ENCODE measurements around the gene SYT15. TPM values are rescaled to one million over a fixed set of nuclear protein-coding genes. Genes with fewer than 3 reads are reported as not detected.
A peak's percentile ranks its signal among the peaks of the same experiment; 100 is the strongest.

Gene SYT15
- total and polyA plus RNA-seq, 4 donors = 3.8 to 53.5 (median 21.6) TPM

- no peaks in the 10 kb centered on the region for H3K36me3 ChIP-seq (ENCODE audit: control insufficient read depth in 4 of 4, insufficient read depth in 4 of 4, low read length in 4 of 4)
- H3K4me1 ChIP-seq (ENCODE audit: control insufficient read depth in 5 of 5, insufficient read depth in 5 of 5, low read length in 5 of 5) = peaks cover 0 to 4% (median 0%) of the 10 kb centered on the region in 5 donors
- DNase-seq (no peak), ATAC-seq (ENCODE audit: insufficient read depth, low FRiP score) (no peak)
- no peak overlapping the region for H3K27ac ChIP-seq (ENCODE audit: low read depth in 1 of 2, low read length in 1 of 2)
- no peak for TF ChIP-seq CTCF (IDR thresholded peaks at IDR 0.05; ENCODE audit: control extremely low read depth, extremely low read depth)
- H3K27me3 ChIP-seq (ENCODE audit: control insufficient read depth in 3 of 3, insufficient read depth in 3 of 3, low read length in 2 of 3) = no peaks in the 10 kb centered on the region
- no peak overlapping the region for H3K9ac ChIP-seq (ENCODE audit: insufficient read depth in 1 of 2, low read length in 2 of 2)
- 89 to 91% methylated on average over 6 of the region's 6 CpGs for WGBS, 2 donors
- no peaks in the 10 kb centered on the region for H3K9me3 ChIP-seq (ENCODE audit: control insufficient read depth in 4 of 4, insufficient read depth in 3 of 4, low read length in 3 of 4)
- no peak overlapping the region for H3K4me3 ChIP-seq
Measured at GRCh38 chr10:46534828-46535524, 44.0 kb upstream of the SYT15 start.

GRCh38 chr10:46536171-46536570, 42.8 kb upstream of the SYT15 start:
- DNase-seq (no peak), ATAC-seq (ENCODE audit: insufficient read depth, low FRiP score) (no peak)
- no peak for TF ChIP-seq CTCF (IDR thresholded peaks at IDR 0.05; ENCODE audit: control extremely low read depth, extremely low read depth)
- H3K9ac ChIP-seq (ENCODE audit: insufficient read depth in 1 of 2, low read length in 2 of 2) = no peak overlapping the region
- no peaks in the 10 kb centered on the region for H3K27me3 ChIP-seq (ENCODE audit: control insufficient read depth in 3 of 3, insufficient read depth in 3 of 3, low read length in 2 of 3)
- no peaks in the 10 kb centered on the region for H3K36me3 ChIP-seq (ENCODE audit: control insufficient read depth in 4 of 4, insufficient read depth in 4 of 4, low read length in 4 of 4)
- H3K27ac ChIP-seq (ENCODE audit: low read depth in 1 of 2, low read length in 1 of 2) = no peak overlapping the region
- WGBS, 2 donors = 87 to 90% methylated on average over 6 of the region's 6 CpGs
- no peaks in the 10 kb centered on the region for H3K9me3 ChIP-seq (ENCODE audit: control insufficient read depth in 4 of 4, insufficient read depth in 3 of 4, low read length in 3 of 4)
- H3K4me1 ChIP-seq (ENCODE audit: control insufficient read depth in 5 of 5, insufficient read depth in 5 of 5, low read length in 5 of 5) = peaks cover 0 to 14% (median 4%) of the 10 kb centered on the region in 5 donors
- H3K4me3 ChIP-seq = no peak overlapping the region

- Histone ChIP-seq H3K36me3 (ENCODE audit: control insufficient read depth in 4 of 4, insufficient read depth in 4 of 4, low read length in 4 of 4) (no peaks in the 10 kb centered on the region), H3K27me3 (ENCODE audit: control insufficient read depth in 3 of 3, insufficient read depth in 3 of 3, low read length in 2 of 3) (no peaks in the 10 kb centered on the region), H3K4me3 (no peak overlapping the region), H3K4me1 (ENCODE audit: control insufficient read depth in 5 of 5, insufficient read depth in 5 of 5, low read length in 5 of 5) (peaks cover 0 to 14% (median 5%) of the 10 kb centered on the region in 5 donors), H3K27ac (ENCODE audit: low read depth in 1 of 2, low read length in 1 of 2) (no peak overlapping the region), H3K9ac (ENCODE audit: insufficient read depth in 1 of 2, low read length in 2 of 2) (no peak overlapping the region), H3K9me3 (ENCODE audit: control insufficient read depth in 4 of 4, insufficient read depth in 3 of 4, low read length in 3 of 4) (no peaks in the 10 kb centered on the region)
- no peak for TF ChIP-seq CTCF (IDR thresholded peaks at IDR 0.05; ENCODE audit: control extremely low read depth, extremely low read depth)
- no peak for ATAC-seq (ENCODE audit: insufficient read depth, low FRiP score)
- DNase-seq = no peak
- WGBS, 2 donors = 88 to 94% methylated on average over 5 of the region's 5 CpGs
Measured at GRCh38 chr10:46536781-46537180, 42.1 kb upstream of the SYT15 start.

- ATAC-seq (ENCODE audit: insufficient read depth, low FRiP score) (no peak), DNase-seq (peak in 1 of 3 donors; percentile 53)
- 78 to 83% methylated on average over 5 of the region's 5 CpGs for WGBS, 2 donors
- Histone ChIP-seq H3K4me3 (no peak overlapping the region), H3K36me3 (ENCODE audit: control insufficient read depth in 4 of 4, insufficient read depth in 4 of 4, low read length in 4 of 4) (no peaks in the 10 kb centered on the region), H3K4me1 (ENCODE audit: control insufficient read depth in 5 of 5, insufficient read depth in 5 of 5, low read length in 5 of 5) (peaks cover 0 to 14% (median 5%) of the 10 kb centered on the region in 5 donors), H3K9ac (ENCODE audit: insufficient read depth in 1 of 2, low read length in 2 of 2) (no peak overlapping the region), H3K9me3 (ENCODE audit: control insufficient read depth in 4 of 4, insufficient read depth in 3 of 4, low read length in 3 of 4) (no peaks in the 10 kb centered on the region), H3K27ac (ENCODE audit: low read depth in 1 of 2, low read length in 1 of 2) (no peak overlapping the region), H3K27me3 (ENCODE audit: control insufficient read depth in 3 of 3, insufficient read depth in 3 of 3, low read length in 2 of 3) (no peaks in the 10 kb centered on the region)
- TF ChIP-seq CTCF (IDR thresholded peaks at IDR 0.05; ENCODE audit: control extremely low read depth, extremely low read depth) = no peak
Measured at GRCh38 chr10:46537309-46537708, 41.6 kb upstream of the SYT15 start.

Measured in lung (tissue), 12 donors.